Measurements from ENCODE around the gene PLEKHA7. TPM values are rescaled to one million over a fixed set of nuclear protein-coding genes. Genes with fewer than 3 reads are reported as not detected.
A peak's percentile ranks its signal among the peaks of the same experiment; 100 is the strongest.

PLEKHA7 gene
- total and polyA plus RNA-seq, 8 donors, result 12.8 to 82.3 (median 46.6) TPM

GRCh38 chr11:16787035-16787742 lies 227.0 kb downstream of the PLEKHA7 start:
- 73 to 86% (median 83%) methylated on average over 7 of the region's 7 CpGs for WGBS, 5 donors
- no peak for TF ChIP-seq POLR2AphosphoS5 (IDR thresholded peaks at IDR 0.05)
- TF ChIP-seq POLR2A (IDR thresholded peaks at IDR 0.05), result no peak
- TF ChIP-seq CTCF (IDR thresholded peaks at IDR 0.05), result no peak
- TF ChIP-seq EP300 (IDR thresholded peaks at IDR 0.05), result no peak
- intact Hi-C loops (cut with DNase I; ENCODE audit: low total_unique reads), result no loop called here

GRCh38 chr11:16786131-16786530 lies 228.1 kb downstream of the PLEKHA7 start:
- Histone ChIP-seq H3K27me3 (no peaks in the 10 kb centered on the region), H3K27ac (no peak overlapping the region), H3K4me1 (peaks cover 11 to 54% (median 29%) of the 10 kb centered on the region in 4 donors), H3K36me3 (peaks cover 9 to 51% (median 31%) of the 10 kb centered on the region in 4 donors), H3K4me3 (no peak overlapping the region), H3K9me3 (no peaks in the 10 kb centered on the region)
- WGBS, 5 donors, result 30 to 74% (median 41%) methylated on average over 6 of the region's 6 CpGs
- intact Hi-C loops (cut with DNase I; ENCODE audit: low total_unique reads), result no loop called here
- no peak for DNase-seq
- no peak for TF ChIP-seq POLR2AphosphoS5 (IDR thresholded peaks at IDR 0.05)
- no peak for TF ChIP-seq CTCF (IDR thresholded peaks at IDR 0.05)
- no peak for TF ChIP-seq POLR2A (IDR thresholded peaks at IDR 0.05)
- no peak for TF ChIP-seq EP300 (IDR thresholded peaks at IDR 0.05)

More at GRCh38 chr11:16787035-16787742, 227.0 kb downstream of the PLEKHA7 start:
- Histone ChIP-seq H3K4me1 (peaks cover 18 to 63% (median 29%) of the 10 kb centered on the region in 4 donors), H3K27ac (no peak overlapping the region), H3K9me3 (no peaks in the 10 kb centered on the region), H3K27me3 (no peaks in the 10 kb centered on the region), H3K36me3 (peaks cover 10 to 51% (median 38%) of the 10 kb centered on the region in 4 donors), H3K4me3 (no peak overlapping the region)
- DNase-seq, result no peak

- 49 to 60% (median 57%) methylated on average over 7 of the region's 7 CpGs for WGBS, 5 donors
- peak; percentile 71 to 88 for DNase-seq
- H3K4me1 ChIP-seq, result peaks cover 11 to 49% (median 26%) of the 10 kb centered on the region in 4 donors
Measured at GRCh38 chr11:16785520-16786128, 228.6 kb downstream of the PLEKHA7 start.

More at GRCh38 chr11:16785520-16786128, 228.6 kb downstream of the PLEKHA7 start:
- H3K27me3 ChIP-seq, result no peaks in the 10 kb centered on the region
- no peaks in the 10 kb centered on the region for H3K9me3 ChIP-seq
- intact Hi-C loops (cut with DNase I; ENCODE audit: low total_unique reads), result no loop called here
- no peak overlapping the region for H3K27ac ChIP-seq
- TF ChIP-seq CTCF (IDR thresholded peaks at IDR 0.05) (peak in 5 of 7 experiments; percentile 46 to 87 (median 79)), POLR2A (IDR thresholded peaks at IDR 0.05) (no peak), POLR2AphosphoS5 (IDR thresholded peaks at IDR 0.05) (peak in 1 of 3 donors; percentile 26)
- no peak overlapping the region for H3K4me3 ChIP-seq
- H3K36me3 ChIP-seq, result peaks cover 4 to 51% (median 29%) of the 10 kb centered on the region in 4 donors
